OCI-LY3 (cell line): Measurements from ENCODE around the gene HOXD13.

Source experiments
- H2AFZ ChIP-seq: fragments of 200-600, 300-600 bp; shearing (Covaris generic); 2 replicates; pipeline ENCODE4 v1.6.0; 2014; ENCODE audit warnings: antibody characterized with exemption, low read depth, low read length
- H3K27ac ChIP-seq: fragments of 200-600, 300-600 bp; sonication (generic); 2 replicates; pipeline ENCODE4 v1.5.1; 2014; ENCODE audit warnings: mild to moderate bottlenecking, low read length, moderate library complexity, mixed read lengths
- H3K27me3 ChIP-seq: fragments of 200-600, 300-600 bp; sonication (generic); 2 replicates; pipeline ENCODE4 v1.6.1; 2014; ENCODE audit warnings: low read depth, low read length, mixed read lengths
- H3K36me3 ChIP-seq: fragments of 200-600, 300-600 bp; sonication (generic); replicated peaks from 2 replicates; pipeline ENCODE3; 2014; ENCODE audit warnings: low read depth, low read length, mixed read lengths
- H3K4me1 ChIP-seq: fragments of 300-600, 200-600 bp; sonication (generic); 2 replicates; pipeline ENCODE4 v1.6.1; 2014; ENCODE audit warnings: low read length, mixed read lengths
- H3K4me2 ChIP-seq: fragments of 200-600, 300-600 bp; sonication (generic); 2 replicates; pipeline ENCODE4 v1.6.1; 2014; ENCODE audit warnings: low read length, mixed read lengths
- H3K4me3 ChIP-seq: fragments of 300-600, 200-600 bp; sonication (generic); 2 replicates; pipeline ENCODE4 v1.5.1; 2014; ENCODE audit warnings: antibody characterized with exemption, mild to moderate bottlenecking, low read length, moderate library complexity
- H3K79me2 ChIP-seq: fragments of 300-600, 200-600 bp; shearing (Covaris generic); 2 replicates; pipeline ENCODE4 v1.6.1; 2014; ENCODE audit warnings: mild to moderate bottlenecking, low read length, mixed read lengths
- H3K9ac ChIP-seq: fragments of 300-600, 200-600 bp; shearing (Covaris generic); 2 replicates; pipeline ENCODE4 v1.6.0; 2014; ENCODE audit warnings: mild to moderate bottlenecking, low read length, moderate library complexity
- H3K9me3 ChIP-seq: fragments of 200-600, 300-600 bp; shearing (Covaris generic); 2 replicates; pipeline ENCODE4 v1.6.1; 2014; ENCODE audit warnings: low read length, mixed read lengths; ENCODE audit not compliant: insufficient read depth
- H4K20me1 ChIP-seq: fragments of 200-600, 300-600 bp; sonication (generic); 2 replicates; pipeline ENCODE4 v1.6.1; 2016; ENCODE audit warnings: low read length, mixed read lengths; ENCODE audit not compliant: insufficient read depth
- CTCF ChIP-seq: fragments of 200-600, 300-600 bp; sonication (generic); IDR thresholded peaks from 2 replicates; pipeline ENCODE4 v1.5.1; 2014; ENCODE audit warnings: antibody characterized with exemption, low read length, low read depth
- EZH2phosphoT487 ChIP-seq: fragments of 200-600 bp; shearing (Covaris generic); IDR thresholded peaks from 2 replicates; pipeline ENCODE4 v1.6.1; 2018; ENCODE audit warnings: antibody characterized with exemption, mixed run types, low read depth

The HOXD13 gene

GRCh38 chr2:176092270-176093144 is at the start of gene HOXD13:
HOXD13 (plus strand) TSS chr2:176092721; CDS start chr2:176092891, 170 bp downstream.
- Histone ChIP-seq H3K36me3 (no peaks in the 10 kb centered on the region), H3K27ac (no peak within 1 kb of the TSS), H3K9ac (no peak within 1 kb of the TSS), H2AFZ (no peak within 1 kb of the TSS), H3K4me1 (peaks cover 2% of the 10 kb centered on the region; the same call in 1 of the 2 replicates), H3K9me3 (no peaks in the 10 kb centered on the region), H3K4me3 (no peak within 1 kb of the TSS), H3K27me3 (no peaks in the 10 kb centered on the region; the same call in 1 of the 2 replicates), H3K4me2 (no peak within 1 kb of the TSS), H4K20me1 (no peaks in the 10 kb centered on the region), H3K79me2 (no peaks in the 10 kb centered on the region)
- no peak for TF ChIP-seq CTCF
- no peak for TF ChIP-seq EZH2phosphoT487

DNA sequence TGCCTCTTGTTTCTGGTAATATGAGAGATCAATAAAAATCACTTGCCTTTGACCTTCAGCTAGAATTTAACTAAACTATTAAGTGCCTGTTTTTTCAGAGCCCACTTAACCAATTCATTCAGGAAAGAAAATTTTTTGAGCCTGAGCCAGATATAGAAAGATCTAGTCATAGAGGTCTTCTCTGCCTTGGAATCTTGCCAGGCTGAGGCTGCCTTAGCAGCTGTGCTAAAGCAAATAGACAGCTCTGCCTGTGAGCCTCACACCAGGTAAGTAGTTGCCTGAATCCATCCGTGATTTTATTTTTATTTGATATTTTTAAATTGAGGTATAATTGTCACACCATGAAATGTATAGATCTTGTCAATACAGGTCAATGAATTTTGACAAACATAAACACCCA is 36.1 kb upstream of the HOXD13 start:
- Histone ChIP-seq H3K27ac (no peak overlapping the region), H3K79me2 (no peaks in the 10 kb centered on the region), H4K20me1 (no peaks in the 10 kb centered on the region), H3K9me3 (no peaks in the 10 kb centered on the region), H3K27me3 (peaks cover 7% of the 10 kb centered on the region), H3K36me3 (no peaks in the 10 kb centered on the region), H3K4me1 (no peaks in the 10 kb centered on the region), H3K9ac (no peak overlapping the region), H3K4me3 (no peak overlapping the region), H2AFZ (no peak overlapping the region), H3K4me2 (no peak overlapping the region)
- TF ChIP-seq EZH2phosphoT487 (no peak), CTCF (no peak)

DNA sequence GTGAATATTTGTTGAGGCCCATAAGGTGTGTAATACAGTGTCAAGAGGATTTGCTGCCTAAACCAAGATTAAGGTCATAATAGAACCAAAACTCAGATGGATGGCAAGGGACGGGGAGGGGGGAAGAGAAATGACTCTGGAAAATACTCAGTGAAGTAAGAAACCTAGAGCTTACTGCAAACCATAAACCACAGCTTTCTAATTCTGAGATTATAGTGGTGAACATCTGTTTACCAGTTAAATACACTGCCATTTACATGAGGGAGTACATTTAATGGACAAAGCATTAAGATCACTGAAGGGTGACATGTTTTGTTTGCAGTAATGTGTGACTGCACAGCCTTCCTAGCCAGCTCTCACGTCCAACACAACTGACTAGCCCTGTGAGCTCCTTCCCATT is 28.6 kb upstream of the HOXD13 start:
- no peaks in the 10 kb centered on the region for H3K79me2 ChIP-seq

More for the DNA sequence above, 28.6 kb upstream of the HOXD13 start:
- H2AFZ ChIP-seq, result no peak overlapping the region
- H3K36me3 ChIP-seq, result no peaks in the 10 kb centered on the region
- H3K4me1 ChIP-seq, result peaks cover 11% of the 10 kb centered on the region
- H3K4me2 ChIP-seq, result no peak overlapping the region
- H3K27ac ChIP-seq, result no peak overlapping the region
- H3K27me3 ChIP-seq, result peaks cover 19% of the 10 kb centered on the region
- no peak overlapping the region for H3K9ac ChIP-seq
- TF ChIP-seq CTCF, result no peak
- no peak for TF ChIP-seq EZH2phosphoT487
- no peaks in the 10 kb centered on the region for H4K20me1 ChIP-seq
- no peak overlapping the region for H3K4me3 ChIP-seq
- H3K9me3 ChIP-seq, result no peaks in the 10 kb centered on the region
